ENCODE data around the gene BLTP3B.
"Not testable (repeated sequence)": the region's sequence is repeated elsewhere in the genome, so short reads cannot be mapped to it uniquely, and the experiment has no call there.

The BLTP3B gene, protein sequence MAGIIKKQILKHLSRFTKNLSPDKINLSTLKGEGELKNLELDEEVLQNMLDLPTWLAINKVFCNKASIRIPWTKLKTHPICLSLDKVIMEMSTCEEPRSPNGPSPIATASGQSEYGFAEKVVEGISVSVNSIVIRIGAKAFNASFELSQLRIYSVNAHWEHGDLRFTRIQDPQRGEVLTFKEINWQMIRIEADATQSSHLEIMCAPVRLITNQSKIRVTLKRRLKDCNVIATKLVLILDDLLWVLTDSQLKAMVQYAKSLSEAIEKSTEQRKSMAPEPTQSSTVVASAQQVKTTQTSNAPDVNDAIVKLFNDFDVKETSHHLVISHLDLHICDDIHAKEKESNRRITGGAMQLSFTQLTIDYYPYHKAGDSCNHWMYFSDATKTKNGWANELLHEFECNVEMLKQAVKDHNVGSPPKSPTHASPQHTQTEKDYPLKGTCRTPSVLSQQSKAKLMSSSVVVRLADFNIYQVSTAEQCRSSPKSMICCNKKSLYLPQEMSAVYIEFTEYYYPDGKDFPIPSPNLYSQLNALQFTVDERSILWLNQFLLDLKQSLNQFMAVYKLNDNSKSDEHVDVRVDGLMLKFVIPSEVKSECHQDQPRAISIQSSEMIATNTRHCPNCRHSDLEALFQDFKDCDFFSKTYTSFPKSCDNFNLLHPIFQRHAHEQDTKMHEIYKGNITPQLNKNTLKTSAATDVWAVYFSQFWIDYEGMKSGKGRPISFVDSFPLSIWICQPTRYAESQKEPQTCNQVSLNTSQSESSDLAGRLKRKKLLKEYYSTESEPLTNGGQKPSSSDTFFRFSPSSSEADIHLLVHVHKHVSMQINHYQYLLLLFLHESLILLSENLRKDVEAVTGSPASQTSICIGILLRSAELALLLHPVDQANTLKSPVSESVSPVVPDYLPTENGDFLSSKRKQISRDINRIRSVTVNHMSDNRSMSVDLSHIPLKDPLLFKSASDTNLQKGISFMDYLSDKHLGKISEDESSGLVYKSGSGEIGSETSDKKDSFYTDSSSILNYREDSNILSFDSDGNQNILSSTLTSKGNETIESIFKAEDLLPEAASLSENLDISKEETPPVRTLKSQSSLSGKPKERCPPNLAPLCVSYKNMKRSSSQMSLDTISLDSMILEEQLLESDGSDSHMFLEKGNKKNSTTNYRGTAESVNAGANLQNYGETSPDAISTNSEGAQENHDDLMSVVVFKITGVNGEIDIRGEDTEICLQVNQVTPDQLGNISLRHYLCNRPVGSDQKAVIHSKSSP (N-terminal part only)

GRCh38 chr12:100142851-100143559 lies at the start of gene BLTP3B:
TSS of gene BLTP3B (minus strand) at chr12:100142874. CDS start at chr12:100142635, 239 bp downstream.
- DNase-seq: peak; percentile 90

GRCh38 chr12:100189636-100190394 lies 47.1 kb upstream of the BLTP3B start:
- DNase-seq: no peak

DNA sequence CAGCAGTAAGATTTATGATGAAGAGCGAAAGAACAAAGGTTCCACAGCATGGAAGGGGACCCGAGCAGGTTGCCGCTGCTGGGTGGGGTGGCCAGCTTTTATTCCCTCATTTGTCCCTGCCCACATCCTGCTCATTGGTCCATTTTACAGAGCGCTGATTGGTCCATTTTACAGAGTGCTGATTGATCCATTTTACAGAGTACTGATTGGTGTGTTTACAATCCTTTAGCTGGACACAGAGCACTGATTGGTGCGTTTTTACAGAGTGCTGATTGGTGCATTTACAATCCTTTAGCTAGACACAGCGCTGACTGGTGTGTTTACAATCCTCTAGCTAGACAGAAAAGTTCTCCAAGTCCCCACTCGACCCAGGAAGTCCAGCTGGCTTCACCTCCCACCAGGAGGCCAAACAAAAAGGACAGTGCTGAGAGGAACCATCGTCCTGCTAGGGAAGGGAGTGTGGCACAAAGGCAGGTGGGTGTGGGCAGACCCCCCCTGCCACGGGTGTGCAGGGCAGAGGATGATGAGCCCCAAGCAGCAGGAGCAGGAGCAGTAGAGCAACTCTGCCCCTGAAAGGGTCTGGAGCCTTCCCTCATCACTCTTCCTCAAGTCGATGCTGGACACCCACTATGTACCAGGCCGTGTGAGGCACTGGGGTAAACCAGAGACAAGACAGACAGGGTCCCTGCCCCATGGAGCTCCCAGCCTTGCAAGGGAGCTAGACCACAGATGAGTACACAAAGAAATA lies 46.4 kb upstream of the BLTP3B start:
- not testable (repeated sequence) for DNase-seq

- DNase-seq: no peak
Measured at GRCh38 chr12:100187857-100188519, 45.3 kb upstream of the BLTP3B start.

DNA sequence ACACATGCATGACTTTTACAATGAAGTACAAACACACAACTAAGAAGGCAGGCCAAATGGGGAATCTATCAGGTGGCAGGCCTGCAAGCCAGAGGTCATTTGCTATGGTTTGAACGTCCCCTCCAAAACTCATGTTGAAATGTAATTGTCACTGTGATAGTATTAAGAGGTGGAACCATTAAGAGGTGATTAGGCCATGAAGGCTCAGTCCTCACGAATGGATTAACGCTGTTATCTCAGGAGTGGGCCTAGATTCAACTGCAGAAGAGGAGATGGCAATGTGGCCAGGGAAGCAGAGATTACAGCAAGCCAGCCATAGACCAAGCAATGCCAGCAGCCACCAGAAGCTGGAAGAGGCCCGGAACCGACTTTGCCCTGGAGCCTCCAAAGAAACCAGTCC lies 44.4 kb upstream of the BLTP3B start:
- DNase-seq: no peak

DNA sequence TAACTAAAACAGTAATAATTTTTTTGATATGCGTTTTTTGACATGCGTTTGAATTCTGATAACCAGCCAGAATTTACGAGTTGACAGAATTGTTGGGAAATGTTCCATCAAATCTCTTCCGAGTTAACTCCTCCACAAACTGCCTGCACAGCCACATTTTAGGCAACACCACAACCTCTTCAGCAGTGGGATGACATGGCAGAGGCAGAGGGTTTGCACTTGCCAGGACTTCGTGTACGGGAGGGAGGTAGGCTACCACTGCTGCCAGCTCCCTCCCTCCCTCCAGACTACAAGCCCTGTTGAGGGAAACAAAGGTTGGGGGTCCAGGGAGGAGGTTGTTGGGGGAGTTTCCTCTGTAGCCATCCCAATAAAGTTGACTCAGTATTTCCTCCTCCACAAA lies 43.4 kb upstream of the BLTP3B start:
- no peak for DNase-seq

GRCh38 chr12:100185361-100185894 lies 42.8 kb upstream of the BLTP3B start:
- DNase-seq: no peak

DNA sequence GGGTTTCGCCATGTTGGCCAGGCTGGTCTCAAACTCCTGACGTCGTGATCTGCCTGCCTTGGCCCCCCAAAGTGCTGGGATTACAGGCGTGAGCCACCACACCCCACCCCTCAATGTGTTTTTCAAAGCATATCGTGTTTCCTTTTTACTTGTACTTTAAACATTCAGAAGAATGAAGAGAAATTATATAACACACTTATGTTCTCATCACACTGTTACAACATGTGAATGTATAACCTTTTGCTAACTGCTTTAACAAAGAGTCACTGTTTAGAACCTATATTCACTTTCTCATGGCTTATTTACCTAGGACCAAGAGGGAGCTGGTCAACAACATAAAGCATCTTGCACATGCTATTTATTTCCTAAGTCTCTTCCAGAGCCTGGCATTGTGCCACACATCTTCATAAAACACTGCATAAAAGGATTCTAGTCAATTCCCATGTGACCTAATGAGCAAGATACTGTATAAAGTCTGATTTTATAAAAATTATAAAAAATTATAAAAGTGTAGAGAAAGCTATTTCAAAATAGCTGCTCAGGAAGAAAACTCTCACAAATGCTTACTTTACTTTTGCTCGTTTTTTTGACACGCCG lies 42.0 kb upstream of the BLTP3B start:
- no peak for DNase-seq

DNA sequence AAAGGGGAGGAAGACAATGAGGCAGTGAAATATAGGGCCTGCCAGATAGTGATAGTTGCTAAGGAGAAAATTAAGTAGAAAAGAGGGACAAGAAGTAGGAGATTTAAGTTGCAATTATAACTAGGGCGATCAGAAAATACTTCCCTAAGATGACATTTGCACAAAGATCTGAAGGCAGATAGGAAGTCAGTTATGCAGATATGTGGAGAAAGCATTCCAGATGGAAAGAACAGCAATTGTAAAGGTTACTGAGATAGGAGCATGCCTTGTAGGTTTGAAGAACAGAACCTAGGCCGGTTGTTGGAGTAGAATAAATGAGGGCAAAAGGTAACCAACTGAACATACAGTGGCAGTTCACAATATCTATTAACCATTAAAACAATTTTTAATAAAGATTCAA lies 36.6 kb upstream of the BLTP3B start:
- no peak for DNase-seq

GRCh38 chr12:100176493-100176892 lies 33.8 kb upstream of the BLTP3B start:
- not testable (repeated sequence) for DNase-seq

- no peak for DNase-seq
Measured at GRCh38 chr12:100174495-100174894, 31.8 kb upstream of the BLTP3B start.

DNA sequence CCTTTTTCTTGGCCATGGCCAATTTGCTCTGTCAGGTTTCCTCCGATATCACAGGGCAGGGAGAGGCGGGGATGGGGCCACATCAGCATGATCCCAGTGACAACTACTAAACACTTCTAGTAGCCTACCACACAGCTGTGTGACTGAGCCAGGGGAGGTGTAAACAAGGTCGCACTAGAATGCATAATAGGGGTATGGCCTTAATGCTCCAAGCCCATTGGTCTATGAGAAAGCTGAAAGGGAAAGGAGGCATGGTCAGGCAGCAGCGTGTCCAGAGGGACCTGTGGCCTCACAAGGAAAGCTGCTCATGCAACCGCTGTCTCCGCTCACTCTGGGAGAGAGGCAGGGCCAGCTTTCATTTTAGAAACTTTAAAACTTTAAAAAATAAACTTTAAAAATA lies 30.4 kb upstream of the BLTP3B start:
- DNase-seq: no peak

DNA sequence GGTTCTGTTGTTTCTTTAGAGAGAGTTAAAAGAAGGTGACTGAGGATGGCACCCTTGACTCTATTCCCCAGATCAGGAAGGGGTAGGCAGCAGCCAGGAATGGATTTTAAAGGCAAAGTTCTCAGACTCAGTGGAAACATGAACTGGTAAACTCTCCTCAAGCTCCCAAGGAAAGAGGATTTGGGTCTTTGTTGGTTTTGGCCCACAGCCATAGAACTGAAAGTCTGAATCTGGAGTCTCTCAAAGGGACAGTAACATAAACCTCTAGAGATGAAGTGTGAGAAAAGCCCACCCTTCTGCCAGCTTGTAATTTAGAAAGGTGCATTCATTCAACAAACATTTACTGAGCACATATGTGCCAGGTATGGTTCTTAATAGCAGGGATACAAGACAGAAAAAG lies 28.6 kb upstream of the BLTP3B start:
- DNase-seq: no peak

- no peak for DNase-seq
Measured at GRCh38 chr12:100170313-100170858, 27.7 kb upstream of the BLTP3B start.

DNA sequence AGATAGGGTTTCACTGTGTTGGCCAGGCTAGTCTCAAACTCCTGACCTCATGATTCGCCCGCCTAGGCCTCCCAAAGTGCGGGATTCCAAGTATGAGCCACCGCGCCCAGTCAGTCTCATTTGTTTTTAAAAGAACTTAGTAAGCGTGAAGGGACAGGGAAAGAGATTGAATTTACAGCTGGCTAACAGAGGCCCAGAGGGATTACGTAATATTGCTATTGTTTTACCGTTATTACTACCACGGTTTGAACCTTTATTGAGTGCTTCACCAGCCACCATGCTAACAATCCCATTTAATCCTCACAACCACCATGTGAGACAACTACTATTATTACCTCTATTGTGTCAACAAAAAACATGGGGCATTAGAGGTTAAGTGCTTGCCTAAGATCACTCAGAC lies 26.7 kb upstream of the BLTP3B start:
- no peak for DNase-seq

DNA sequence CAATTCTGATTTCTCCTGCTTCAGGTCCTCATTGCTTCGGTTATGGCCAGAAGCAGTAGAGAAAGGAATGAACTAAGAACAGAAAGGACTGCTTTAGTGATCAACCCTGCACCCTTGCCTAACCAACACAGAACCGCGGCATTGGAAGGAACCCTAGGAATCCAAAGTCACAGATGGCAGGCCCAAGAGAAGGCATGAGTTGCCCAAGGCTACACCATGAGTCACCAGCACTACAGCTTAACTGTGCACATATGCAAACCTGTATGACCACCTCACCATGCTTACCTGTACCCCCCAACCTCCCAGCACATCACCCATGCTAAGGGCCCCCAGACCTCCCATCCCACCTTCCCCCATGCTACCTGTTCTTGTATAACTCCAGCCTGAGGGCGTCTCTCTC lies 25.9 kb upstream of the BLTP3B start:
- no peak for DNase-seq

DNA sequence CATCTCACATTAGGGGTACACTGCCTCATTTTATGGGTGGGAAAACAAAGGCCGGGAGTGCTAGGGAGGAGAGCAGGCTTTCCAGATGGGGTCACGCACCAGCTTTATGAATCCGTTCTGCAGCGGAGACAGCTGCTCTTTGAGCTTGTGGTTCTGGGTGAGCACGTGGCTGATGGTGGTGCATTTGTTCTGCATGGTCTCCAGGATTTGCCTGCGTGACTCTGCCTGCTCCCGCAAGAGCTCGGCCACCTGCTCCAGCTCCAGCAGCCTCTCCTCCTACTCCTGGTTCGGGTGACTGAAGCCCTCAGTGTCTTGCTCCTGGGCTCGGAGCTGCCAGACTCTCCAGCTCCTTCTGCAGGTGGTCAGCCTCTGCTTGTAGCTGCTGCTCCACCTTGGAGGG lies 23.6 kb upstream of the BLTP3B start:
- no peak for DNase-seq

GRCh38 chr12:100165356-100165755 lies 22.7 kb upstream of the BLTP3B start:
- no peak for DNase-seq

GRCh38 chr12:100164153-100164704 lies 21.6 kb upstream of the BLTP3B start:
- DNase-seq: no peak

Measured in NCI-H1436 (cell line).